ENCODE data around the gene POU2F3.

Gene POU2F3

GRCh38 chr11:120330045-120330444 lies 90.1 kb downstream of the POU2F3 start:
- DNase-seq = no peak
- TF ChIP-seq GATA1 (IDR thresholded peaks at IDR 0.05; ENCODE audit: low read depth, low read length) = no peak
- no peak for TF ChIP-seq POLR2A (IDR thresholded peaks at IDR 0.05; ENCODE audit: low read length)

GRCh38 chr11:120331301-120331996 lies 91.5 kb downstream of the POU2F3 start:
- no peak for TF ChIP-seq GATA1 (IDR thresholded peaks at IDR 0.05; ENCODE audit: low read depth, low read length)
- no peak for TF ChIP-seq POLR2A (IDR thresholded peaks at IDR 0.05; ENCODE audit: low read length)
- DNase-seq = no peak

- TF ChIP-seq GATA1 (IDR thresholded peaks at IDR 0.05; ENCODE audit: low read depth, low read length) (no peak), POLR2A (IDR thresholded peaks at IDR 0.05; ENCODE audit: low read length) (no peak)
- no peak for DNase-seq
Measured at GRCh38 chr11:120332822-120333716, 93.1 kb downstream of the POU2F3 start.

DNA sequence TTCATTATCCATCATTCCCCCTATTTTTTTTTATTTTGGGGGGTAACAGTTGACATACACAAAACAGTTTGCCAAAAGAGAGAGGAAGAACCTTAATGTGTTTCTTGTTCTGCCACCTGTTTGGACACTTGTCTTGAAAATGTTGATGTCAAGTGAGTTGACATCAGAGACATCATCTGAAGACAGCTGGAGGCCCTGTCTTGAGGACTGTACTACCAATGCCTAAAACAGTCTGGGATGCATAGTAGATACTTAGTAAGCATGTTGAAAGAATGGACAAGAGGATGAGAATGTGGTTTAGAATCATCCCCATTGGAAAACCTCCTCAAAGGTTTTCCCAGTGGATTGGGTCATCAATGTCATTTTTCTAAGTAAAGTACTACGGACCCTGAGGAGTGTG lies 93.9 kb downstream of the POU2F3 start:
- DNase-seq = no peak
- TF ChIP-seq POLR2A (IDR thresholded peaks at IDR 0.05; ENCODE audit: low read length) = no peak
- TF ChIP-seq GATA1 (IDR thresholded peaks at IDR 0.05; ENCODE audit: low read depth, low read length) = no peak

DNA sequence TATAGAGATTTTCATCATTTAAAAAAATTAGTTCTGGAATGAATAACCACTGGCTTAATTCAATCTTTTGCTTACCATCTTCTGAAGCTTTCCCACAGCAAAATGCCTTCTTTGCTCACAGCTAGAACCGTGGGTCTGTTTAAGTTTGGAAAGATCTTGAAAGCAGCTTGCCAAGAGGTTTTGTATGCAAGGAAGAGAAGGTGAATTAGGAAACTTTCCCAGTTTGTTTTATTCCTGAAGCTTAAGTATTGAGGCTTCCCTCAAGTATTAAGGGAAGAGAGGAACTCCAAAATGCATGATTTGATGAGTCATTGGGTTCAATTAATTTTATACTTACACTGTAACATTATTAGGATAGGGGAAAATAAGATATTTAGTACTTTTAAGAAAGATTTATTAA lies 94.4 kb downstream of the POU2F3 start:
- no peak for TF ChIP-seq POLR2A (IDR thresholded peaks at IDR 0.05; ENCODE audit: low read length)
- no peak for TF ChIP-seq GATA1 (IDR thresholded peaks at IDR 0.05; ENCODE audit: low read depth, low read length)
- DNase-seq = no peak

GRCh38 chr11:120334894-120335462 lies 95.0 kb downstream of the POU2F3 start:
- peak; percentile 81 to 89 for DNase-seq
- no peak for TF ChIP-seq GATA1 (IDR thresholded peaks at IDR 0.05; ENCODE audit: low read depth, low read length)
- TF ChIP-seq POLR2A (IDR thresholded peaks at IDR 0.05; ENCODE audit: low read length) = no peak

- no peak for TF ChIP-seq GATA1 (IDR thresholded peaks at IDR 0.05; ENCODE audit: low read depth, low read length)
- TF ChIP-seq POLR2A (IDR thresholded peaks at IDR 0.05; ENCODE audit: low read length) = no peak
- DNase-seq = no peak
Measured at GRCh38 chr11:120335556-120335907, 95.6 kb downstream of the POU2F3 start.

DNA sequence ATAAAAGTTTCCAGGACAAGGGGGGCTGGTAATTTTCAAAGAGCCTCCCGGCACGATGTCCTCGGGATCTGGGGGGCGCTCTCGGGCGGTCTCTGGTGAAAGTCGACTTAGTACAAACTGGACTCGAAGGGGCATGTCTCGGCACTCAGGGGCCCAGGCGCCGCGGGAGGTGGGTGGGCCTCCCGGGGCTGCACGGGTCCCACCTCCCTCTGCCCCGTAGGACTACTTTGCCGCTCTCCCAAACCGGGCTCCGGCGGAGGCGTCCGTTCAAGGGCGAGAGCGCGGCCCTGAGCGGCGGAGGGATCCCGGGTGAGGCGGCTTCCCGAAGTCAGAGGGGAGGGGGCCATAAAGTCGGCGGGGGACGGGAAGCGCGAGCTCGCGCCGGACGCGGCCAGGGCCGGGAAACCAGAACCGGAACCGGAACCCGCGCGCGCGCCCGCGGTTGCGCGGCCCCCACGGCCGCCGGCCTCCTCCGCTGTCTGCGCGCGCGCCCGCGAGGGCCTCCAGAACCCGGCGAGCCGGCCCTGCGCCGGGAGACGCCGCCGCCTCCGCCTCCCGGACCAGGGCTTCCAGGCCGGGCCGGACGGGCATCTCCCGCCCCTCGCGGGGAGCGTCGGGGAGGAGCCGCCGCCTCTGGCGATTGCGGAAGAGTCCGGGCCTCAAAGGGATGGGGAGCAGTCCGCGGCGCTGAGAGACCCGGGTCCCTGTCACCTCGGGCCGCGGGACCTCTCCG lies 96.1 kb downstream of the POU2F3 start, which contains the start of gene ARHGEF12:
Gene ARHGEF12 (plus strand): TSS at position 506 of the 733 bp plus-strand sequence. CDS start 831 bp downstream, outside the sequence.
- peak; percentile 96 to 97 for DNase-seq
- no peak for TF ChIP-seq GATA1 (IDR thresholded peaks at IDR 0.05; ENCODE audit: low read depth, low read length)
- TF ChIP-seq POLR2A (IDR thresholded peaks at IDR 0.05; ENCODE audit: low read length) = peak; percentile 78

- no peak for TF ChIP-seq GATA1 (IDR thresholded peaks at IDR 0.05; ENCODE audit: low read depth, low read length)
- peak; percentile 37 for TF ChIP-seq POLR2A (IDR thresholded peaks at IDR 0.05; ENCODE audit: low read length)
- DNase-seq = peak; percentile 83 to 87
Measured at GRCh38 chr11:120336641-120337354, 96.9 kb downstream of the POU2F3 start.

GRCh38 chr11:120337355-120338106 lies 97.6 kb downstream of the POU2F3 start:
- peak; percentile 60 to 76 for DNase-seq
- no peak for TF ChIP-seq POLR2A (IDR thresholded peaks at IDR 0.05; ENCODE audit: low read length)
- no peak for TF ChIP-seq GATA1 (IDR thresholded peaks at IDR 0.05; ENCODE audit: low read depth, low read length)

DNA sequence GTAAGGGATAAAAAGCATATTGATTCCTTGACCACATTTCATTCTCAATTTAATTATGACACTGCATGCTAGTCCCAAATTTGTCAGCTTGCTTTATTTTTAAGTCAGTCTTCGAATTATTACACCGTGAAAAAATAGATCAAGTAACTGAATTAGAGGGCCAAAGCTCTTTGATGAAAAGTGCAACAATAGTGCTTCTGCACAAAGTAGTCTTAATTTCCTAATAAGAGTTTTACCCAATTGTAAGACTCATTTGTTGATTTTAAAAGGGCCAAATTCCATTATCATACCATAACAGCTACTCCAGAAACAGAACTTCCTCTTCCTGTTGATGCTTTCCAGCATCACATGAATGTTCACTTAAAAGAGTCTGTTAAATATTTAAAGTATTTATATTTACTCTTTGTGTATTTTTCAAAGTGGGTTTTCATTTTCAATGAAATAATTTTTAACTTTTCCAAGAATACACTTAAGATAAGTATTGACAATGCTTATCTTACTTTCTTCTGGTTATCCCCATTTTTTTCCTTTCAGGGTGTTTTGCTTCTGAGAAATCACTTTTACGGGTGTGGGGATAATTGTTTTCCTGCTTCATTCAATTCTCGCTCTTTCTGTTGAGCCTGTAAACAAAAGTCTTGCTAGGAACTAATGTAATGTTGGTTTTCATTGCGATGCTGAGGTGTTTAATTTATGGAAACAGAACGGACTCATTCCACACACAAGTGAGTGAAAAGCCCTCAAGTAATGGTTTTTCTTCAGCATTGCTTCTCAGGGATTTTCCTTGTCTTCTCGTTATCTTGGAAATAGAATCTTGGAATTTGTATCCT lies 98.4 kb downstream of the POU2F3 start:
- DNase-seq = peak; percentile 40 to 70
- no peak for TF ChIP-seq GATA1 (IDR thresholded peaks at IDR 0.05; ENCODE audit: low read depth, low read length)

Measured in erythroblast (primary cell).